HepG2 (cell line): ENCODE data around the gene WDR7. TPM values are rescaled to one million over a fixed set of nuclear protein-coding genes. Genes with fewer than 3 reads are reported as not detected.

Experiments used
- ATAC-seq: fragments of 200-7000 bp; cut with Tn5 transposase; 3 replicates; pipeline ENCODE4 v1.9.1; 2020; ENCODE audit warnings: mild to moderate bottlenecking, moderate library complexity
- BruUV-seq: library from RNA; stranded (reverse); fragments of 400-500 nt; replicated peaks from 2 replicates; lab custom pipeline; 2021; lab: Mats Ljungman, UMichigan
- CTCF ChIA-PET: fragments of 300-600 bp; formaldehyde crosslinking; extraction: SDS; loops from one replicate; lab custom pipeline; 2021; ENCODE audit warnings: low total read pairs, inconsistent platforms, low intra/inter-chr PET ratio; lab: Yijun Ruan, JAX
- POLR2A ChIA-PET: fragments of 350-600 bp; sonication (Branson Sonifier 250); formaldehyde crosslinking; loops from one replicate; lab custom pipeline; 2020; ENCODE audit warnings: antibody characterized with exemption, inconsistent platforms; lab: Yijun Ruan, JAX
- DNase-seq: peaks from one replicate; pipeline ENCODE4 v3.0.0-alpha.2; 2015; ENCODE audit warnings: low spot score
- FAIRE-seq: peaks from 3 replicates; lab custom pipeline; 2011; peaks lifted over from hg19 to GRCh38; lab: Jason Lieb, UNC
- H2AFZ ChIP-seq: one replicate; pipeline ENCODE4 v1.6.1; 2011; ENCODE audit warnings: low read length, inconsistent platforms
- H3K27ac ChIP-seq: fragments of 300-600 bp; 3 replicates; pipeline ENCODE4 v1.8.0; 2011; ENCODE audit warnings: mixed run types, mild to moderate bottlenecking, mixed read lengths, low read length, inconsistent platforms; ENCODE audit not compliant: insufficient read depth; ENCODE audit errors: extremely low read length
- H3K27me3 ChIP-seq, 2 experiments: fragments of 200-600 bp in 1 of 2; 2 replicates in 1 of 2; 3 replicates in 1 of 2; pipeline versions ENCODE4 v1.6.0 to v1.8.0; 2011; ENCODE audit warnings: low read length in 2 of 2, mild to moderate bottlenecking in 2 of 2, moderate library complexity in 2 of 2, inconsistent platforms in 1 of 2; ENCODE audit not compliant: insufficient read depth in 2 of 2, control insufficient read depth in 1 of 2
- H3K36me3 ChIP-seq, 2 experiments: fragments of 200-600 bp in 1 of 2; replicated peaks in 1 of 2; 2 replicates in 1 of 2; 3 replicates in 1 of 2; pipeline versions ENCODE4 v1.5.1 to v1.8.0; 2011; ENCODE audit warnings: low read length in 2 of 2, inconsistent platforms in 1 of 2; ENCODE audit not compliant: insufficient read depth in 2 of 2, control insufficient read depth in 1 of 2
- H3K4me1 ChIP-seq: 2 replicates; pipeline ENCODE4 v1.5.1; 2012; ENCODE audit warnings: low read length, inconsistent platforms; ENCODE audit not compliant: insufficient read depth
- H3K4me2 ChIP-seq: 2 replicates; pipeline ENCODE4 v1.6.0; 2011; ENCODE audit warnings: low read depth, low read length, inconsistent platforms
- H3K4me3 ChIP-seq, 3 experiments: fragments of 200-600 bp in 1 of 3; sonication (generic), shearing (Covaris generic) in 1 of 3; replicated peaks in 1 of 3; 2 replicates each; pipeline ENCODE4 v1.5.1; 2011 to 2016; ENCODE audit warnings: low read length in 3 of 3, inconsistent platforms in 2 of 3, low read depth in 2 of 3, mild to moderate bottlenecking in 2 of 3, control low read depth in 1 of 3, mixed read lengths in 1 of 3; ENCODE audit not compliant: insufficient read depth in 1 of 3
- H3K79me2 ChIP-seq: one replicate; pipeline ENCODE4 v1.6.1; 2011; ENCODE audit warnings: low read length, inconsistent platforms; ENCODE audit not compliant: insufficient read depth
- H3K9ac ChIP-seq: 2 replicates; pipeline ENCODE4 v1.6.0; 2011; ENCODE audit warnings: mild to moderate bottlenecking, low read depth, low read length, inconsistent platforms; ENCODE audit not compliant: insufficient read depth
- H3K9me3 ChIP-seq: 2 replicates; pipeline ENCODE4 v1.5.1; 2012; ENCODE audit warnings: mild to moderate bottlenecking, low read length
- H4K20me1 ChIP-seq: 2 replicates; pipeline ENCODE4 v1.6.0; 2011; ENCODE audit warnings: inconsistent platforms, mild to moderate bottlenecking, low read length, moderate library complexity; ENCODE audit not compliant: insufficient read depth
- HOXA7 ChIP-seq: sonication (generic); formaldehyde crosslinking; IDR thresholded peaks from 2 replicates; pipeline ENCODE4 v1.8.1; 2022; ENCODE audit warnings: mild to moderate bottlenecking, missing genetic modification reagents, moderate library complexity
- MAFF ChIP-seq: IDR thresholded peaks from 2 replicates; pipeline ENCODE4 v1.6.1; 2011; ENCODE audit warnings: low read depth, low read length, improper control_type of control experiment
- MAFK ChIP-seq, 2 experiments: IDR thresholded peaks in 1 of 2; conservative IDR thresholded peaks in 1 of 2; 2 replicates each; pipeline ENCODE4 v1.6.1; 2011; ENCODE audit warnings: improper control_type of control experiment in 2 of 2, low read length in 2 of 2
- POGZ ChIP-seq: sonication (generic); formaldehyde crosslinking; IDR thresholded peaks from 2 replicates; pipeline ENCODE4 v1.4.0; 2020; ENCODE audit warnings: mild to moderate bottlenecking, missing genetic modification reagents
- ZNF274 ChIP-seq: sonication (generic); formaldehyde crosslinking; IDR thresholded peaks from 2 replicates; pipeline ENCODE4 v1.5.1; 2020; ENCODE audit warnings: mild to moderate bottlenecking, missing genetic modification reagents
- ZNF292 ChIP-seq: sonication (generic); formaldehyde crosslinking; IDR thresholded peaks from 2 replicates; pipeline ENCODE4 v1.8.1; 2022; ENCODE audit warnings: mild to moderate bottlenecking, low read depth, missing genetic modification reagents, borderline replicate concordance
- ZNF354B ChIP-seq: sonication (generic); formaldehyde crosslinking; IDR thresholded peaks from 2 replicates; pipeline ENCODE4 v1.8.0; 2022; ENCODE audit warnings: mild to moderate bottlenecking, missing genetic modification reagents
- ZNF510 ChIP-seq: sonication (generic); formaldehyde crosslinking; IDR thresholded peaks from 2 replicates; pipeline ENCODE4 v1.4.0; 2020; ENCODE audit warnings: low read depth, mild to moderate bottlenecking, missing genetic modification reagents
- ZNF543 ChIP-seq: sonication (generic); formaldehyde crosslinking; IDR thresholded peaks from 2 replicates; pipeline ENCODE4 v1.4.0; 2020; ENCODE audit warnings: mild to moderate bottlenecking, missing genetic modification reagents
- WGBS: methylation state at CpG from one replicate; pipeline ENCODE4 v1.1.6; 2017; ENCODE audit warnings: low lambda C conversion rate; 5-methylcytosine and 5-hydroxymethylcytosine counted together
- in situ Hi-C: cut with HindIII; loops from 2 replicates; pipeline ENCODE4 v1.10.0; 2017; ENCODE audit warnings: low pct_unique_long_range_greater_than_20kb; ENCODE audit not compliant: extremely low pct_ligation_motif_present
- intact Hi-C: fragments of 100-400 bp; cut with micrococcal nuclease; formaldehyde crosslinking; loops from one replicate; pipeline ENCODE4 v1.10.0; 2022; ENCODE audit not compliant: unreplicated experiment
- polyA plus RNA-seq, 8 experiments: library from polyadenylated mRNA; depleted of rRNA in 3 of 8; stranded (reverse) in 7 of 8; unstranded in 1 of 8; fragments of >200 nt; fragmentation: Illumina TruSeq in 4 of 8; extraction: Trizol in 4 of 8; gene quantifications; 2 replicates each; pipeline versions ENCODE4 v1.2.1 to v1.2.3, GENCODE V29; 2011 to 2016; ENCODE audit warnings: low read depth in 4 of 8, missing spikeins in 1 of 8, mixed read lengths in 1 of 8; ENCODE audit not compliant: insufficient read depth in 1 of 8
- total RNA-seq, 5 experiments: library from RNA; depleted of rRNA; stranded (reverse); fragments of >200 nt; fragmentation: Illumina TruSeq; extraction: Trizol; gene quantifications; 2 replicates each; pipeline ENCODE4 v1.2.3, GENCODE V29; 2016; ENCODE audit warnings: low read depth in 1 of 5
- TF ChIP-seq, protein P1 (sequence below): sonication (generic); formaldehyde crosslinking; IDR thresholded peaks from 2 replicates; pipeline ENCODE4 v1.9.0; 2021; ENCODE audit warnings: mild to moderate bottlenecking, missing genetic modification reagents

Gene WDR7
- total and polyA plus RNA-seq, 2 of the 13 experiments (the other 11 are each of a cell fraction or from before 2014, with no cell fraction given) = 2.0 to 7.8 TPM

DNA sequence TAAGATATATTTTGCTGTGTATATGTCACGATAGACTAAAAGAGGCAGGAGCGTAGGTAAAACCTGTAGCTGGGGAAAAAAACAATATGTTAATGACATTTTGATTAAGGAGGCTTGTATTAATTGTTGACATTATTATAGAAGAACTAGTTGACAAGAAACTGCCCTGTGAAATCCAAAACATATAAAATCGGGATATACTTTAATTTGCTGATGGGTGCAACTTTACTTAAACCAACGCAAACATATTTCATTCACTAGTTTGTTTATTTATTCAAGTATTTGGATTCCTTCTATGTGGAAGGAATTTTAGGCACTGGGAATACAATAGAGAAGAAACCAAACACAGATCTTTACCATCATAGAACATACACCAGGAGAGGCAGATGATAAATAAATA lies 8.0 kb downstream of the WDR7 start:
- POLR2A ChIA-PET = no interaction called here
- Histone ChIP-seq H3K27ac (no peak overlapping the region), H3K27me3 (no peaks in the 10 kb centered on the region), H2AFZ (no peak overlapping the region), H3K4me3 (no peak overlapping the region), H3K4me2 (no peak overlapping the region), H3K36me3 (no peaks in the 10 kb centered on the region), H3K79me2 (peaks cover 3% of the 10 kb centered on the region), H4K20me1 (no peaks in the 10 kb centered on the region), H3K9ac (no peak overlapping the region), H3K9me3 (no peaks in the 10 kb centered on the region), H3K4me1 (0 out of 2 replicates have a peak, but pooled peaks cover 11% of the 10 kb centered on the region)
- CTCF ChIA-PET = no interaction called here
- 90% methylated on average over 4 of the region's 4 CpGs for WGBS
- TF ChIP-seq ZNF510 (CRISPR knock-in tag) = no peak
- 0 out of 2 replicates have a peak, but pooled peaks have one; percentile 2 for TF ChIP-seq MAFF
- TF ChIP-seq, protein P1, sequence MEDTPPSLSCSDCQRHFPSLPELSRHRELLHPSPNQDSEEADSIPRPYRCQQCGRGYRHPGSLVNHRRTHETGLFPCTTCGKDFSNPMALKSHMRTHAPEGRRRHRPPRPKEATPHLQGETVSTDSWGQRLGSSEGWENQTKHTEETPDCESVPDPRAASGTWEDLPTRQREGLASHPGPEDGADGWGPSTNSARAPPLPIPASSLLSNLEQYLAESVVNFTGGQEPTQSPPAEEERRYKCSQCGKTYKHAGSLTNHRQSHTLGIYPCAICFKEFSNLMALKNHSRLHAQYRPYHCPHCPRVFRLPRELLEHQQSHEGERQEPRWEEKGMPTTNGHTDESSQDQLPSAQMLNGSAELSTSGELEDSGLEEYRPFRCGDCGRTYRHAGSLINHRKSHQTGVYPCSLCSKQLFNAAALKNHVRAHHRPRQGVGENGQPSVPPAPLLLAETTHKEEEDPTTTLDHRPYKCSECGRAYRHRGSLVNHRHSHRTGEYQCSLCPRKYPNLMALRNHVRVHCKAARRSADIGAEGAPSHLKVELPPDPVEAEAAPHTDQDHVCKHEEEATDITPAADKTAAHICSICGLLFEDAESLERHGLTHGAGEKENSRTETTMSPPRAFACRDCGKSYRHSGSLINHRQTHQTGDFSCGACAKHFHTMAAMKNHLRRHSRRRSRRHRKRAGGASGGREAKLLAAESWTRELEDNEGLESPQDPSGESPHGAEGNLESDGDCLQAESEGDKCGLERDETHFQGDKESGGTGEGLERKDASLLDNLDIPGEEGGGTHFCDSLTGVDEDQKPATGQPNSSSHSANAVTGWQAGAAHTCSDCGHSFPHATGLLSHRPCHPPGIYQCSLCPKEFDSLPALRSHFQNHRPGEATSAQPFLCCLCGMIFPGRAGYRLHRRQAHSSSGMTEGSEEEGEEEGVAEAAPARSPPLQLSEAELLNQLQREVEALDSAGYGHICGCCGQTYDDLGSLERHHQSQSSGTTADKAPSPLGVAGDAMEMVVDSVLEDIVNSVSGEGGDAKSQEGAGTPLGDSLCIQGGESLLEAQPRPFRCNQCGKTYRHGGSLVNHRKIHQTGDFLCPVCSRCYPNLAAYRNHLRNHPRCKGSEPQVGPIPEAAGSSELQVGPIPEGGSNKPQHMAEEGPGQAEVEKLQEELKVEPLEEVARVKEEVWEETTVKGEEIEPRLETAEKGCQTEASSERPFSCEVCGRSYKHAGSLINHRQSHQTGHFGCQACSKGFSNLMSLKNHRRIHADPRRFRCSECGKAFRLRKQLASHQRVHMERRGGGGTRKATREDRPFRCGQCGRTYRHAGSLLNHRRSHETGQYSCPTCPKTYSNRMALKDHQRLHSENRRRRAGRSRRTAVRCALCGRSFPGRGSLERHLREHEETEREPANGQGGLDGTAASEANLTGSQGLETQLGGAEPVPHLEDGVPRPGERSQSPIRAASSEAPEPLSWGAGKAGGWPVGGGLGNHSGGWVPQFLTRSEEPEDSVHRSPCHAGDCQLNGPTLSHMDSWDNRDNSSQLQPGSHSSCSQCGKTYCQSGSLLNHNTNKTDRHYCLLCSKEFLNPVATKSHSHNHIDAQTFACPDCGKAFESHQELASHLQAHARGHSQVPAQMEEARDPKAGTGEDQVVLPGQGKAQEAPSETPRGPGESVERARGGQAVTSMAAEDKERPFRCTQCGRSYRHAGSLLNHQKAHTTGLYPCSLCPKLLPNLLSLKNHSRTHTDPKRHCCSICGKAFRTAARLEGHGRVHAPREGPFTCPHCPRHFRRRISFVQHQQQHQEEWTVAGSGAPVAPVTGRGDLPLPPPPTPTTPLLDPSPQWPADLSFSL (CRISPR knock-in tag) = no peak
- TF ChIP-seq ZNF543 = no peak
- peak in 1 of 2 experiments; percentile 56; a peak in 2 of 4 replicates for TF ChIP-seq MAFK (conservative IDR thresholded peaks at IDR 0.05 in 1 of 2, IDR thresholded peaks at IDR 0.05 in 1 of 2; ENCODE audit: low read length in 2 of 2)
- TF ChIP-seq ZNF354B (CRISPR knock-in tag) = no peak
- no peak for TF ChIP-seq POGZ (CRISPR knock-in tag)
- TF ChIP-seq HOXA7 (CRISPR knock-in tag) = no peak
- no peak for TF ChIP-seq ZNF274 (CRISPR knock-in tag)
- no peak for TF ChIP-seq ZNF292 (CRISPR knock-in tag)
- in situ Hi-C loops = no loop called here
- FAIRE-seq (no peak), DNase-seq (no peak), ATAC-seq (no peak)
- intact Hi-C loops = no loop called here
- BruUV-seq = no TSS peak
